Measurements from ENCODE around the gene KIF18B.

KIF18B gene

DNA sequence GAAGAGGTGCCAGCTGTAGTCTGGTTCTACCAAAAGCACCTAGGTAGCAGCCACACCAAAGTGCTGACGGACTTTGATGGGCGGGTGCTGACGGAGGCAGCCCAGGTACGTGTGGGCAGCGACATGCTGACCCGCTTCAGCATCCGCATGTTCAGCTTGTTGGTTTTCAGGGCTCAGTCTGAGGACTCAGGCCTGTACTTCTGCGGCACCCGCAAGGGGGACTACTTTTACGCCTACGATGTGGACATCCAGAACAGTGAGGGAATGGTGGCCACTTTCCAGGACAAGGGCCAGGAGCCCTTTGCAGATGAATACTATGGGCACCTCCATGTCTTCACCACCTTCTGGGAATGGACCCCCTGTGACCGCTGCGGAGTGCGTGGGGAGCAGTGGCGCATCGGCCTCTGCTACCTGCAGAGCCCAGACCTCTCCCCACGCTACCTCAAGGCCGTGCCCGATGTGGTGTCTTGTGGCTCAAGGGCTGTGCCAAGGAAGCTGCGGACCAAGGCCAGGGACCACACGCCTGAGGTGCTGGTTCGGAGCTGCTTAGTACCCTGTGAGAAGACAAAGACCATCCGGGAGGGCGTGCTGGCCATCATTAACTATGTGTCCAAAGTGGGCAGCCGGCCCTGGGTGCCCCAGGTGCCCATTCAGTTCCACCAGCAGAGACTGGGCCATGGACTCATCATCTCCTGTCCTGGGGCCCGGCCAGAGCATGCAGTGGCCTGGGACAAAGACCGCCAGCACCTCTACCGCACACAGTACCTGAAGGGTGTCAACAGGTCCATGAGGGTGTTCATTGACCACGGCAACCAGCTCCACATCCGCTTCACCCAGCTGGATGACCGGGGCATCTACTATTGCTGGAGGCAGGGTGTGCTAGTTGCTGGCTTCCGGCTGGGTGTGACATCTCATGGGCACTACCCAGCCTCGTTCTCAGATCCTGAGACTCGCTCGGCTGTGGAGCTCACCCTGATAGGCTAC lies 43.3 kb downstream of the KIF18B start:
- DNase-seq: no peak

DNA sequence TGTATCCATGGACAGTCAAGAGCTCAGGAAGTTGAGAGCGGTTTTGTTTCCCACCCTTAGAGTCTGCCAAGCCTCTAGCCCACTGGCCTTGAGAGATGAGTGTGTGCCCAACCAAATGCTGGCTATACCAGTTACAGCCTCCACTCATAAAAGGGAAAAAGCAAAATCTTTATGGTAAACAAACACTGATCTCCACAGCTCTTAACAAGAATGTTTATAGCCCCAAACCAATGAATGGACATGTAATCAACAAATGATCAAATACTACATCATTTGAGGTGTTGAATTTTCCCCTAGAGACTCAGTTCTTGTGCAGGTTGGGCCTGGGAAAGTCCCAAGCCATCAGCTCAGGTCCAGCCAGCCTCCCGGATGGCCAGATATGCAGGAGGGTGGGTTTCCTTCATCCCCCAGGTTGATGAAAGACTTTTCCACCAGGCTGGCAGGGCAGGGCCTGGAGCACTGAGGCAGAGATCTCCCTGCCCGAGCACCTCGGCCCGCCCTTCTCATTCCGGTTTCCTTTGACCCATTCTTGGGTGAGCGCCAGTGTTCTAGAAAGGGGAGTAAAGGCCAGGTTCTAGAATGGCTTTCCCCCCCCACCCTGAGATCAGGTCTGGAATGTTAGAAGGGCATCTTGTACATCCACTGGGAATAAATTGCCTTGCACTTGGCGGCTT lies 44.4 kb downstream of the KIF18B start:
- DNase-seq: no peak

DNA sequence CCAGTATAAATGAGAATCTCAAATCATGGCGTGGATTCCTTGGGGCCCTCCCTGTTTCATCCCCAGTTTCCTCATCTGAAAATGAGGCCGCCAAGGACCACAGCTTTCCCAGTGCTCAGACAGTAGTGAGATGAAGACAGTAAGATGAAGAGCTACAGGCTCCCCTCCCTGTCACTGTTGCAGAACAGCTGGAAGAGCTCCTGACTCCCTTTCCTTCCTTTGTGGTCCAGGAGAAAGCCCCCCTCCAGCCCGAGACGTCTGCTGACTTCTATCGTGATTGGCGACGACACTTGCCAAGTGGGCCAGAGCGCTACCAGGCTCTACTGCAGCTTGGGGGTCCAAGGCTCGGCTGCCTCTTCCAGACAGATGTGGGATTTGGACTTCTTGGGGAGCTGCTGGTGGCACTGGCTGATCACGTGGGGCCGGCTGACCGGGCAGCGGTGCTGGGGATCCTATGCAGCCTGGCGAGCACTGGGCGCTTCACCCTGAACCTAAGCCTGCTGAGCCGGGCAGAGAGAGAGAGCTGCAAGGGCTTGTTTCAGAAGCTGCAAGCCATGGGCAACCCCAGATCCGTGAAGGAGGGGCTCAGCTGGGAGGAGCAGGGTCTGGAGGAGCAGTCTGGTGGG lies 45.3 kb downstream of the KIF18B start:
- no peak for DNase-seq

DNA sequence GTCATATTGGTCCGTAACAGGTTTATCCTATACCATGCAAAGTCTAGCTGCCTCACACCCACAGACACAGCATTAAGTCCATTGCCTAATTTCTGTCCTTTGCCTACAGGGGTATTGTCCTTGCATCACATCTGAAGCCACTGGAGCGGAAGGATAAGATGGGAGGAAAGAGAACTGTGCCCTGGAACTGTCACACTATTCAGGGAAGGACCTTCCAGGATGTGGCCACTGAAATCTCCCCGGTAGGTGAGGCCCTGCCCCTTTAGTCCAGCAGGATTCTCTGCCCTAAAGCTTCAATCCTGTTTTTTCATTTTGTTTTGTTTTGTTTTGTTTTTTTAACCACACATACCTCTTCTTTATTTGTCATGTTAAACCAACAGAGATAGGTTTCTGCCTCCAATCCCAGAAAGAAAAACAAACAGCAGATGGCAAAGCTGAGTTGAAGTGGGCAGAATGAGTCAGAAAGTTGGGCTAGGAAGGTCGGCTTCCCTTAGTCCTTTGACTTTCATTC lies 46.1 kb downstream of the KIF18B start:
- DNase-seq: no peak

DNA sequence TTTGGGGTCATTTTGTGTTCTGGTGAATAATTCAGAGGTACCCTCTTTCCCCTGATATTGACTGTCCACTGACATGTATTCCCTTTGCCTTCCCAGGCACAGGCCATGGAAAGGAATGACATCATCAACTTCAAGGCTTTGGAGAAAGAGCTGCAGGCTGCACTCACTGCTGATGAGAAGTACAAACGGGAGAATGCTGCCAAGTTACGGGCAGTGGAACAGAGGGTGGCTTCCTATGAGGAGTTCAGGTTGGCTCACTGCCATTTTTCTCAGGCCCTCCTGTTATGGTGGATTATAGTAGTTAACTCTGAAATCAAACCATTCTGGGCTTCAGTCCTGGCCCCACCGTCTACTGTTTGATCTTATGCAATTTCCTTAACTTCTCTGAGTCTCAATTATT lies 46.7 kb downstream of the KIF18B start:
- no peak for DNase-seq

DNA sequence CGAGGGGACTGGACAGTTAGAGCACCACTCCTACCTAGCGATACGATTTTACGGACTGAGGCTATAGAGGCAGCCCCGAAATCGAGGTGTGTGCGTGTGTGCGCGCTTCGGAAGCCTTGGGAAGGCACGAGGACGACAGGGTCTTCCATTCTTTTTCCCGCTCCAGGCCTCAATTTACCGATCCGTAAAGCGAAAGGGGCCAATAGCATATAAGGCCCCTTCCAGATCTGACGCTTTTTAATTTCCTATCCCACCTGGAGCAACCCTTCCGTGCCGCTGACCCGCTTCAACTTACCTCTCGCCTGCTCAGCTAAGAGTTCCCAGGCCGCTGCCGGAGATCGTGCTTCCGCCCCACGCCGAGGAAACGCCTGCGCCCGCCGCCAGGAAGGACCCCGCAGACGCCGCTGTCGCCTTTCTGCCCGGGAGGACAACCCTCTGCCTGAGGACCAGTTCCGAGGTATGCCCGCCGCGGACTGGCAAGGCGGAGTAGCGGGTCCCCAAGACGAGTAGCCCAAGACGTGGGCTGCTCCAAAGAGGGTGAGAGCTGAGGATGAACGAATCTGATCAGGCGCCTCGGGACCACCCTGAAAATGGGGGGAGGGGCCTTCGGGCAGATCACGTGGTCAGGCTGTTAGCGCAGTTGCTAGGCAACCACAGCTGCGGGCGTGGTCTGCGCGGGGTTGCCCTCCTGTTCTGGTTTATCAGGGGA lies 48.3 kb downstream of the KIF18B start, which contains the start of gene EFTUD2:
Gene EFTUD2, minus strand, starts transcription at position 372 of the 709 bp plus-strand sequence. CDS start 4,924 bp downstream, outside the sequence.
- DNase-seq: peak; percentile 94

DNA sequence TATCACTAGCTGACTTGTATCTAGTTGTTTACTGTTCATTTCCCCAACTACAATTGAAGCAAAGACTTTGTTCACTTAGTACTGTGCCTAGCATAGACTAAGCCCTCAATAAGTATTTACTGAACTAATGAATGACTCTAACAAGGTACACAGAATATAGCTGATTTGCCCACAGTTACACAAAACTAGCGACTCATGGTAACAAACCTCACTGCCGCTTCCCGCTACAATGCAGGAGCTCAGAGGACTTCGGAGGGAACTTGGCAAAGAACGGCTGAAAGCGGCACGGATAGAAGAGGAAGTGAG lies 48.9 kb downstream of the KIF18B start:
- DNase-seq: no peak

DNA sequence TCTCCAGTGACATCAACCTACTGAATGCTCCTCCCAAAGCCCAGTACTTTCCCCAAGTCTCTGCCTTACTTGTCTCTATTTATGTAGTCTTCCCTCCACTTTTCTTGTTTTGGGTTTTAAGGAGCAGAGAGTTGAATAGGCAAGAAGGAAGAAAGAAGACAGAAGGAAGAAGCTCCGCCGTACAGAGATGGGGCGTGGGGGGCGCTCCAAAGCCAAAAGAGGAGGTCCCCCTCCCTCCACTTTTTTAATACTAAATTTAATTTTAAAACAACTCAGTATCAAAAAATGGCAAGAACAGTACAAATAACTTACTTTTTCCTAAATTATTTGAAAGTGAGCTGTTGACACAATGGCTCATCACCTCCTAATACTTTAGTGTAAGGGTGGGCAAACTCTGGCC lies 52.9 kb downstream of the KIF18B start:
- no peak for DNase-seq

DNA sequence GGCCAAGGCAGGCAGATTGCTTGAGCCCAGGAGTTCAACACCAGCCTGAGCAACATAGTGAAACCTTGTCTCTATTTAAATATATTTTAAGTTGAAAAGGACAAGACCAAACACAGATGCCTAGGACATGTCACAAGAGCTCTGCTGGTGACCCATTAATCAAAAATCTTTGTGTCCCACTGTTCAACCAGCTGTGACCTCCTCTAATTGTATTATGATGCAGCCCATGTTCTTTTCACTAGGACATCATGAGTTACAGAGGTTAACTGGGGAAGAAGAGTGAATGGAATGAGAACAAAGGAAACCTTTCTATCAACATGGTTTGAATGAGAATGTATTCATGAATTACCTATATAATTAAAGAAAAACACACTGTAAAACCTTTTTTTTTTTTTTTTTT lies 55.3 kb downstream of the KIF18B start:
- no peak for DNase-seq

DNA sequence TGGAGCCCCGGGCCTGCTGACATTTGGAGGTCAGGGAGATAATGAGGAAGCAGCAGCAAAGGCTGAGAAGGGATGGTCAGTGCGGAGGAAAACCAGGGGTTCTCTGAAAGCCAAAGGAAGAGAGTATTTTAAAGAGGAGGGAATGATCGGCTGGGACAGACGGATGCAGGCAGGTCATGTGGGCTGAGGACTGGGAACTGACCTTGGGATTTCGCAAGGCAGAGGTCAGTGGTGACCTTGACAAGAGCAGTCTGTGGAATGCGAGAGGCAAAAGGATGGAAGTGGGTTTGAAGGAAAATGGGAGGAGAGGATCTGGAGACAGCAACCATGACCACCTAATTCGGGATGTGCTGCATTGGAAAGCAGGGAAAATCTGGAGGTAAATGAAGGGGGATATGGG lies 58.6 kb downstream of the KIF18B start:
- no peak for DNase-seq

DNA sequence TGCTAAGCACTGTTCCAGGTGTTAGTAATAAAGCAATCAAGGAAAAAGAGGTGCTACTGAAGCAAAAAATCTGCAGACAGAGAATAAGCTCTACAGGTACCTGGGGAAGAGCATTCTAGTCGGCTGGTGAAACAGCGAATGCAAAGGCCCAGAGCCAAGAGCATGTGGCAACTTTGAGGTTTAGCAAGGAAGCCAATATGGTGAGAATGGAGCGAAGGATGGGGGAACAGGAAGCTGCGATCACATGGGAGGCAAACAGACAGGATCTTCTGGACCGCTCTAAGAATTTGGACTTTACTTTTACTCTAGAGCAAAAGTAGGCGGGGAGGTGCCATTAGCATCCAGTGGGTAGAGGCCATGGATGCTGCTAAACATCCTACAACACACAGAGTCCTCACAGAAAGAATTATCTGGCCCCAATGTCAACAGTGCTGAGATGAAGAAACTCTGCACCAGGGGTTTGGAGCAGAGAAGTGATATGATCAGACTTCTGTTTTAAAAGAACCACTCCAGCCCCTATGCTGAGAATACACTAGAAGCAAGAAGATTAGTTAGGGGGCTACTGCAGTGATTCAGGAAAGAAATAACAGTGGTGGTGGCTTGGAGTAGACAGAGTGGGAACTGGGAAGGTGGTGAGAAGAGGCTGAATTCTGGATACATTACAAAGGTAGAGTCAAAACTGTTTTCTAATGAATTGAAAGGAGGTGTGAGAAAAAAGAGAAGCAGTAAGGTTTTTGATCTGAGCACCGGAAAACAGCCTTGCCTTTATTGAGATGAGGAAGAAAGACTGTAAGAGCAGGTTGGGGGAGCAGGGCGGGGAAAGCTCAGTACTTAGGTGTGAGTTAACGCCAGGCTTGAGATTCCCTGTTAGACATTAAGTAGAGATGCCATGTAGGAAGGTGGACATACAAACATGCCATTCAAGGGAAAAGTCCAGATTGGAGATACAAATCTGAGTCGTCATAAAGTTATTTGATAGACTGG lies 59.3 kb downstream of the KIF18B start:
- DNase-seq: no peak

DNA sequence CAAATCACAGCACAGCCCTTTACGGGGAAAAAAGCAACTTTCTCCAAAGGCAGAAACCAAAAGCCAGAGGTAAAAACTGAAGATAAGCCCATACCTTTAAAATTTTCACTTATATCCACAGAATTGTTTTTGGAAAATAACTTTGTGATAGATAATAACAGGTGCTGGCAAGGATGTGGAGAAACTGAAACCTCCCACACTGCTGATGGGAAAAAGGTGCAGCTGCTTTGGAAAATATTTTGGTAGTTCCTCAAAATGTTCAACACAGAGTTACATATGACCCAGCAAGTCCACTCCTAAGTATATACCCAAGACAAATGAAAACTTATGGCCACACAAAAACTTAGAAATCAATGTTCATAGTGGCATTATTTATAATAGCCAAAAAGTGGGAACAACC lies 60.6 kb downstream of the KIF18B start:
- no peak for DNase-seq

DNA sequence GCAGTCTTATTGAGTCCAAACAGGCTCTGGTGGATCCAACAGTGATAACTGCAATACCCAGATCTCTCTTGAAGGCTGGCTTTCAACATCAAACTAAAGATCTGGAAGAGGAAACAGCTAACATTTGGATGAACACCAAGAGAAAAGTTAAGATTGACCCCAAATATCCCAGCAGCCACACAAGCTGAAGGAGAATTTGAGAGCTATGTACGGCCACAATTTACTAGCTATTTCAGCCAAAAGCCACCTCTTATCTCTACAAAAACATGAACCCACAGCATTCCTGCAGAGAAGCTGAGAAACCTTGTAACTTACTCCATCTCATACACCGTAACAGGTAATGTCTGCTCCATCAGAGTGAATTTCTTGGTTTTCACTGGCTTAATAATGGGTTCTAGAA lies 62.6 kb downstream of the KIF18B start:
- DNase-seq: no peak

DNA sequence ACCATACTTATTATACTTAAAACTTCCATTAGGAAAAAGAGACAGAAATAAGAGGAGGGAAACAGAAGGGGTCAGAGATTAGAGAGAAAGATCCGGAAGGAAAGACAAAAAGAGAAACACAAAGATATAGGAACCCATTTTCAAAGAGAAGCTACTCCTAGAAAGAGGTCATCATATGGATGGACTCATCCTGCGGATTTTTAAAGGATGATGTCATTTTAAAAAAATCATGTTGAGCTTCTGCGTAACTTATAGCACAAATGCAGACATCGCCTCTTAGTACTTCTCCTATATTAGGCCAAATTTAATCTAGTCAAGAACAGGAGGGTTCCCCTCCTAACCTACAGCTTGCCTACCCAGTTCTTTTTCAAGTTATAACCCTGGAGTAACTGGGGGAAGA lies 66.4 kb downstream of the KIF18B start:
- DNase-seq: no peak

DNA sequence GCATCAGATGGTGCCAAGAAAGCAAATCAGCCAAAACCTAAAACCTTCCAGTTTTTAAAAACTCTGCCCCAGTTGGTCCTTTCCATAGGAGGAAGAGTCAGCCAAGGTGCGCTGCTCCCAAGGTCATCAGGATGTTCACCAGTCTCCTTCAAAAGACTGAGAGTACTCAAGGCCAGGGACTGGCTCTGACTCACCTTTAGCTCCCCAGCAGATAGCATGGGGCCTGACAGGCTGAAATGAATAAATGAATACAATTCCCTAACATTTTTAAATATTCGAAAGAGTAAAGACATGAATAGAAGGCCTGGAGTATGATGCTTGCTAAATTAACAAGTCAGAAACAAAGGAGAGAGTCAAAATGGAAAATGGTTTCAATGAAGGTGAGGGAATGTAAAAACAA lies 67.5 kb downstream of the KIF18B start:
- no peak for DNase-seq

DNA sequence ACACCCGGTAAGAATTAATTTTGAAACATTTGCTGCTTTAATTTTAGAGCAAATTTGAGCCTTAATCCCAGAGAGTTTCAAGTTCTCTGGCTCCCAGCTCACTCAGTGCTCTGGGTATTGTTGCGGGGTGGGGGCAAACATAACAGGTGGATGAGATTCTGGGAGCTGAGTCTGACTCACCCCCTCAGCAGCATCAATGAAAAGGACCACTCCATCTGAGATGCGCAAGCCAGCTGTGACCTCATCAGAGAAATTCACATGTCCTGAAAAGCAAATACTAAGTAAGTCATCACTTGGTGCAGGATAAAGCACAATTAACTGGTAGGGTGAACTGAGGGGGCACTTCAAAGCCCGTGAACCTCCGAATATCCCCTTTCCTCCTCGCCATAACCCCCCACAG lies 68.2 kb downstream of the KIF18B start:
- no peak for DNase-seq

DNA sequence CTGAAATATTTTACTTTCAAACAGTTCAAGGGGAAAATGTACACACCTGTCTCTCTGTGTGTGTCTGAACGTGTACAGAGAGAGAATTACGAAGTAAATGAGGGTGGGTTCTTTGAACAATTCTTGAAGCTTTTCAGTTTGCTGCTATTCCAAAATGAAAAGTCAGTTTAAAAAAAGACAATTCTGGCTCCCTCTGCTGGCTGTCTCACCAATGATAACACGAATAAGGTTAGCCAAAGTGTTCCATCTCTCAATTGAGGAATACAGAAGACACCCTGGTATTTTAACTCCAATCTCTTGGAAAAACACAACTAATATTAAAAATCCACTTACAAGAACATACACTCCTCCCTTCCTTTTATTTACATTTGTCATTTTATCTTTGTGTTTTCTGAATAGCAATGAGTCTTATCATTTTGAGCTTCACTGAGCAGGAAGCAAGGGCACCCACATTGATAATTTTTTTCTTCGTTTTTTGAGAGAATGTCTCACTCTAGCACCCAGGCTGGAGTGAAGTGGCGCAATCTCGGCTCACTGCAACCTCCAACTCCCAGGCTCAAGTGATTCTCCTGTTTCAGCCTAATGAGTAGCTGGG lies 68.8 kb downstream of the KIF18B start:
- DNase-seq: no peak

DNA sequence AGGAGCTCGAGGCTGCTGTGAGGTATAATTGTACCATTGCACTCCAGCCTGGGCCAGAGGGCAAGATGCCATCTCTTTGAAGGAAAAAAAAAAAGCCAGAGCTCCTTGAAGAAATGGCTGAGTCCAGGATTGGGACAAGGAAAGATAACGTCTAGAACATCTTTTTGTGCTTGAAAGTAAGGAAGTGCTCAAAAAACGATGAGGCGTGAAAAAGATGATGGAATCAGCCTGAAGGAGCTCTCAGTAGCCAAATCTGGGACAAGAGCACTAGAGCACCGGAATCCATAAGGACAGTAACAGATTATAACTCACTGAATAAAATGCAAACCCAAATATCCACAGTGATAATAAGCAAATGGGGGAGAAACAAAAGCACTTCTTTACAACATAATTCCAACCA lies 70.5 kb downstream of the KIF18B start:
- no peak for DNase-seq

DNA sequence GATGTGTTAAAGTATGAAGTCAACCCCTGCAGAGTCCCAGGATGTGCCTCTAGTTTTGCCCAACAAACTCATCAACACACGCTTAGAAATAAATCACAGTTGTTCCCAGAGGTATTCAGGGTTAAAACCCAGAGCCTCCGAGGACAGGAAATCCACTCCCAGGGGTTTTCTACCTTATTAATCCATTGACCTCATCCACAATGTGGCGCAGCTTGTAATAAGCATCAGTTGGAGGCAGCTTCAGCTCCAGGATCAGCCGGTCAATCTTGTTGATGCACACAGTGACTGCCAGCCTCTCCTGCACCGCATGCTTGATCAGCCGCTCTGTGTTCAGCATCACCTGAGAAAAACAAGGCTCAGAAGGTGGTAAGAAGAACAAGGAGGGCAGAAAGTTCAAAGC lies 71.8 kb downstream of the KIF18B start:
- no peak for DNase-seq

All from central memory CD4-positive, alpha-beta T cell (primary cell).